GM19240 (cell line): ENCODE results near the gene KRTAP9-6.
"Not testable (repeated sequence)": the region's sequence is repeated elsewhere in the genome, so short reads cannot be mapped to it uniquely, and the experiment has no call there.

ENCODE experiments used
- DNase-seq: peaks from one replicate; pipeline ENCODE4 v3.0.0; 2011; ENCODE audit warnings: low spot score; ENCODE audit not compliant: insufficient read length

Gene KRTAP9-6, protein sequence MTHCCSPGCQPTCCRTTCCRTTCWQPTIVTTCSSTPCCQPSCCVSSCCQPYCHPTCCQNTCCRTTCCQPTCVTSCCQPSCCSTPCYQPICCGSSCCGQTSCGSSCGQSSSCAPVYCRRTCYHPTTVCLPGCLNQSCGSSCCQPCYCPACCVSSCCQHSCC

DNA sequence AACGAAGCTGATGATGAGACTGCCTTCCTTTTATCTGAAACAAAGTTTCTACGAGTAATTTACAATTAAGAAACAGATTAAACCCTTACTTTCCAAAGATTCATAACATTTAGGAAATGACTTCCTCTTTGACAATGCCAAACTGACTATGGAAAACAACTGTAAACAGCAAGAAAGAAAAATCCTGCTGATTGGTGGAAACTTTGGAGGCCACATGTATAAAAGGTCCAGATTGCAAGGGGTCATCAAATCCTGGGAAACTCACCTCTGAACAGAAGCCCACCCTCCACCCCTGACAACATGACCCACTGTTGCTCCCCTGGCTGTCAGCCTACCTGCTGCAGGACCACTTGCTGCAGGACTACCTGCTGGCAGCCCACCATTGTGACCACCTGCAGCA, at the start of gene KRTAP9-6:
Gene KRTAP9-6, plus strand, starts transcription at position 301 of the 400 bp plus-strand sequence. Its CDS starts 0 bp downstream, at position 301.
- DNase-seq, result no peak

DNA sequence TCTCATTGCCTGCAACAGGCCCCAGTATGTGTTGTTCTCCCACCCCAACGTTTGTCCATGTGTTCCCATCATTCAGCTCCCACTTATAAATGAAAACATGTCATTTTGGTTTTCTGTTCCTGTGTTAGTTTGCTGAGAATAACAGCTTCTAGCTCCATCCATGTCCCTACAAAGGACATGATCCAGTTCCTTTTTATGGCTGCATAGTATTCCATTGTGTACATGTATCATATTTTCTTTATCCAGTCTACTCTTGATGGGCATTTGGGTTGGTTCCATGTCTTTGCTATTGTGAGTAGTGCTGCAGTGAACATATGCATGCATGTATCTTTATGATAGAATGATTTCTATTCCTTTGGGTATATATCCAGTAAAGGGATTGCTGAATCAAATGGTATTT, 49.5 kb upstream of the KRTAP9-6 start:
- no peak for DNase-seq

DNA sequence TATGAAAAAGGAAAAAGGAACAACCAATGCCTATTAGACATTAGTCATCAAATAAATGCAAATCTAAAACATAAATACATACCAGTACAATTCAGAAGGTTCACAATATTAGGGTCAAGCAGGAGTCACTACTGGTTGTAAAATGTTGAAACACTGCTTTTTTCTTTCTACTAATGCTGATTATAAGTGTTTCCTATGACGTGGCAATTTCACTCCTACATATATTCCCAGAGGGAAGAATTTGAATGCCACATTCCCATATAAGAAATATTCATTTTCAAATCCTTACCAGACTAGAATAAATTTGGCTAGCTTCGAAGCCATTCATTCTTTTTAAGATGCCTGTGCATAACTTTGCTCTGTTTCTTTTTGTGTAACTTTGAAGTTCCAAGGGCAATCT, 41.4 kb upstream of the KRTAP9-6 start:
- DNase-seq, result no peak

DNA sequence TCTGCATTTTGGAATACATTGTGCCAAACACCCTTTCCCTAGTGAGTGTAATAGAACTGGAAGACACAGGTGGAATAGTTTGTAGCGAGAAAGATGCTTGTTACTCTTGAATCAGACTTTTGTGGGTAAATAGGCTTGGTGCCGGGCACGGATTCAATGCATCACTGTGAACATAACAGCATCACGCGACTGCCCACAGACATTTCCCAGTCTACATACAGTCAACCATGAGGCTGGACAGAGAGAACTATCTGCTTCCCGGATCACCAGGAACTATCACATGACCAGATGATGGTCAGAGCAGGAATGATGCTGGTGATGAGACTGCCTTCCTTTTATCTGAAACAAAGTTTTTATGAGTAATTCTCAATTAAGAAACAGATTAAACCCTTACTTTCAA, 39.1 kb upstream of the KRTAP9-6 start:
- no peak for DNase-seq

DNA sequence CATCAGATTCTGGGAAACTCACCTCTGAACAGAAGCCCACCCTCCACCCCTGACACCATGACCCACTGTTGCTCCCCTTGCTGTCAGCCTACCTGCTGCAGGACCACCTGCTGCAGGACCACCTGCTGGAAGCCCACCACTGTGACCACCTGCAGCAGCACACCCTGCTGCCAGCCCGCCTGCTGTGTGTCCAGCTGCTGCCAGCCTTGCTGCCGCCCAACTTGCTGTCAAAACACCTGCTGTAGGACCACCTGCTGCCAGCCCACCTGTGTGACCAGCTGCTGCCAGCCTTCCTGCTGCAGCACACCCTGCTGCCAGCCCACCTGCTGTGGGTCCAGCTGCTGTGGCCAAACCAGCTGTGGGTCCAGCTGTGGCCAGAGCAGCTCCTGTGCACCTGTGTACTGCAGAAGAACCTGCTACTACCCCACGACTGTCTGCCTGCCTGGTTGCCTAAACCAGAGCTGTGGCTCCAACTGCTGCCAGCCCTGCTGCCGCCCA, 38.5 kb upstream of the KRTAP9-6 start, which contains the start of gene KRTAP9-2:
Gene KRTAP9-2, plus strand, starts transcription at position 51 of the 498 bp plus-strand sequence. Its CDS starts 7 bp downstream, at position 58.
- not testable (repeated sequence) for DNase-seq

DNA sequence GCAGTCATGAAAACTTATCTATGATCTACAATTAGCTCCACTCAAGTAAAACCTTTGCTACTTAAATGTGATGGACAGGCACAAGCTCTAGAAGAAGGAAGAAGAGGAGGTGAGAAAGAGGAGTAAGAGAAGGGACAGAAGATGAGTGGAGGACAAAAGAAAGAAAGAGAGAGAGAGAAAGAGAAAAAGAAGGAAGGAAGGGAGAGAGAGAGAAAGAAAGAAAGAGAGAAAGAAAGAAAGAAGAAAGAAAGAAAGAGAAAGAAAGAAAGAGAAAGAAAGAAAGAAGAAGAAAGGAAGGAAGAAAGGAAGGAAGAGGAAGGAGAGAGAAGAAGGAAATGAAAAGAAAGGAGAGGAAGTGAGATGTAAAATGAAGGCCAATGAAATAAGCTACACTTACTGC, 35.1 kb upstream of the KRTAP9-6 start:
- DNase-seq, result no peak

DNA sequence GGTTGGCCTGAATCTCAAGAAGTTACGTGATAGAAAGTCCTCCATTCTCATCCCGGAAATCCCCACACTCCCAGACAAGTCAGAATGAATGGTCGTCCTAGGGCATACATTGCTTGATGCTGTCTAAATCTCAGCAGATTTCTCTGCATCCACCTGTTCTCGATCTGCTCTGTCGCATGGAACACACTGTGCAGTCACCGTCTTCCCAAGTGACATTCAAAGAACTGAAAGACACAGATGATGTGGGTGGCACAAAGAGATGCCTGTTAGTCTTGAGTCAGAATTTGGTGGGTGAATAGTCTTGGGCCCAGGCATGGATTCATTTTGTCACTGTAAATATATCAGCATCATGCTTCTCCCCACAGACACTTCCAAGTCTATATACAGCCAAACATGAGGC, 33.4 kb upstream of the KRTAP9-6 start:
- DNase-seq, result no peak

DNA sequence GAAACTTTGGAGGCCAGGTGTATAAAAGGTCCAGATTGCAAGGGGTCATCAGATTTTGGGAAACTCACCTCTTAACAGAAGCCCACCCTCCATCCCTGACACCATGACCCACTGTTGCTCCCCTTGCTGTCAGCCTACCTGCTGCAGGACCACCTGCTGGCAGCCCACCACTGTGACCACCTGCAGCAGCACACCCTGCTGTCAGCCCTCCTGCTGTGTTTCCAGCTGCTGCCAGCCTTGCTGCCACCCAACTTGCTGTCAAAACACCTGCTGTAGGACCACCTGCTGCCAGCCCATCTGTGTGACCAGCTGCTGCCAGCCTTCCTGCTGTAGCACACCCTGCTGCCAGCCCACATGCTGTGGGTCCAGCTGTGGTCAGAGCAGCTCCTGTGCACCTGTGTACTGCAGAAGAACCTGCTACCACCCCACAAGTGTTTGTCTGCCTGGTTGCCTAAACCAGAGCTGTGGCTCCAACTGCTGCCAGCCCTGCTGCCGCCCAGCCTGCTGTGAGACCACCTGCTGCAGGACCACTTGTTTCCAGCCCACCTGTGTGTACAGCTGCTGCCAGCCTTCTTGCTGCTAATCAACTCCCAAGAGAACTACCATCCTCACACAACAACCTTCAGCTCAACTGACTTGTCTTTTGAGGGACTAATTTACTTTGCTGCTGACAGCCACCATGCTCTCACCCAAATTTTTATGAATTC, 32.6 kb upstream of the KRTAP9-6 start, which contains the start of gene KRTAP9-3:
Gene KRTAP9-3, plus strand, starts transcription at position 51 of the 707 bp plus-strand sequence. Its CDS starts 53 bp downstream, at position 104.
- not testable (repeated sequence) for DNase-seq

DNA sequence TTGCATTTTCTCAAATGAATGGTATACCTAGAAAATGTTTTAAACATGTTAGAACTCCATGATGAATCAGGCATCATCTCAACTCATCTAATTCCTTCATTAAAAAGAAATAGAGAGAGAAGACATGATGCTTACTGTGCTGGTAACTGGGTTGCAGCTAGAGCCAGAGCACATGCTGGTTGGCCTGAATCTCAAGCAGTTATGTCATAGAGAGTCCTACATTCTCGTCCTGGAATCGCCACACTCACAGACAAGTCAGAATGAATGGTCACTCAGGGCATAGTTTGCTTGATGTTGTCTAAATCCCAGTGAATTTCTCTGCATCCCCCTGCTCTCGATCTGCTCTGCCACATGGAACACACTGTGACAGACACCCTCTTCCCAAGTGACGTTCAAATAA, 28.1 kb upstream of the KRTAP9-6 start:
- not testable (repeated sequence) for DNase-seq

DNA sequence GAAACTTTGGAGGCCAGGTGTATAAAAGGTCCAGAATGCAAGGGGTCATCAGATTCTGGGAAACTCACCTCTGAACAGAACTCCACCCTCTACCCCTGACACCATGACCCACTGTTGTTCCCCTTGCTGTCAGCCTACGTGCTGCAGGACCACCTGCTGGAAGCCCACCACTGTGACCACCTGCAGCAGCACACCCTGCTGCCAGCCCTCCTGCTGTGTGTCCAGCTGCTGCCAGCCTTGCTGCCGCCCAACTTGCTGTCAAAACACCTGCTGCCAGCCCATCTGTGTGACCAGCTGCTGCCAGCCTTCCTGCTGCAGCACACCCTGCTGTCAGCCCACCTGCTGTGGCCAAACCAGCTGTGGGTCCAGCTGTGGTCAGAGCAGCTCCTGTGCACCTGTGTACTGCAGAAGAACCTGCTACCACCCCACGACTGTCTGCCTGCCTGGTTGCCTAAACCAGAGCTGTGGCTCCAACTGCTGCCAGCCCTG, 27.2 kb upstream of the KRTAP9-6 start, which contains the start of gene KRTAP9-8:
Gene KRTAP9-8, plus strand, starts transcription at position 51 of the 489 bp plus-strand sequence. Its CDS starts 53 bp downstream, at position 104.
- not testable (repeated sequence) for DNase-seq

DNA sequence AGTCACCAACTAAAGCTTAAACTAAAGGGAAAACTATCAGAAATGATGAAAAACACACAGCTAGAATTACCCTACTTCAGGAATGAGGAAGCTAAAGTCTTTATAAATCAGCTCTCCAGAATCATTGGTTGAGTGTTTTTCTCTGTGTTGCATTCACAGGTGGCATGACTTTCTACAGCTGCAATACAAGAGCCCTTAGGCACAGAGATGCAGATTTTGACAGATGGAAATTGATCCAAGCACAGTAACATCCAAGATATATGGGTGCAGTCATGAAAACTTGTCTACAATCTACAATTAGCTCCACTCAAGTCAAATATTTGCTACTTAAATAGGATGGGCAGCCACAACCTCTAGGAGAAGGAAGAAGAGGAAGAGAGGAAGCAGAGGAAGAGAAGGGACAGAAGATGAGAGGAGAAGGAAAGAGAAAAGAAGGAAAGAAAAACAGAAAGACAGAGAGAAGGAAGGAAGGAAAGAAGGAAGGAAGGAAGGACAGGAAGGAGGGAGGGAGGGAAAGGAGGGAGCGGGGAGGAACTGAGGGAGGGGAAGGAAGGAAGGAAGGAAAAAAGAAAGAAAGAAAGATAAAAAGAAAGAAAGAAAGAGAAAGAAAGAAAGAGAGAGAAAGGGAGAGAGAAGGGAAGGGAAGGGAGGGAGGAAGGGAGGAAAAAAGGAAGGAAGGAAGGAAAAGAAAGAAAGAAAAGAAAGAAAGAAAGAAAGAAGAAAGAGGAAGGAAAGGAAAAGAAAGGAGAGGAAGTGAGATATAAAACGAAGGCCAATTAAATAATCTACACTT, 18.0 kb upstream of the KRTAP9-6 start:
- DNase-seq, result not testable (repeated sequence)

DNA sequence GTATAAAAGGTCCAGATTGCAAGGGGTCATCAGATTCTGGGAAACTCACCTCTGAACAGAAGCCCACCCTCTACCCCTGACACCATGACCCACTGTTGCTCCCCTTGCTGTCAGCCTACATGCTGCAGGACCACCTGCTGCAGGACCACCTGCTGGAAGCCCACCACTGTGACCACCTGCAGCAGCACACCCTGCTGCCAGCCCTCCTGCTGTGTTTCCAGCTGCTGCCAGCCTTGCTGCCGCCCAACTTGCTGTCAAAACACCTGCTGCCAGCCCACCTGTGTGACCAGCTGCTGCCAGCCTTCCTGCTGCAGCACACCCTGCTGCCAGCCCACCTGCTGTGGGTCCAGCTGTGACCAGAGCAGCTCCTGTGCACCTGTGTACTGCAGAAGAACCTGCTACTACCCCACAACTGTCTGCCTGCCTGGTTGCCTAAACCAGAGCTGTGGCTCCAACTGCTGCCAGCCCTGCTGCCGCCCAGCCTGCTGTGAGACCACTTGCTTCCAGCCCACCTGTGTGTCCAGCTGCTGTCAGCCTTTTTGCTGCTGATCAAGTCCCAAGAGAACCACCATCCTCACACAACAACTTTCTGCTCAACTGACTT, 15.4 kb upstream of the KRTAP9-6 start, which contains the start of gene KRTAP9-4:
Gene KRTAP9-4, plus strand, starts transcription at position 51 of the 604 bp plus-strand sequence. Its CDS starts 34 bp downstream, at position 85.
- not testable (repeated sequence) for DNase-seq

DNA sequence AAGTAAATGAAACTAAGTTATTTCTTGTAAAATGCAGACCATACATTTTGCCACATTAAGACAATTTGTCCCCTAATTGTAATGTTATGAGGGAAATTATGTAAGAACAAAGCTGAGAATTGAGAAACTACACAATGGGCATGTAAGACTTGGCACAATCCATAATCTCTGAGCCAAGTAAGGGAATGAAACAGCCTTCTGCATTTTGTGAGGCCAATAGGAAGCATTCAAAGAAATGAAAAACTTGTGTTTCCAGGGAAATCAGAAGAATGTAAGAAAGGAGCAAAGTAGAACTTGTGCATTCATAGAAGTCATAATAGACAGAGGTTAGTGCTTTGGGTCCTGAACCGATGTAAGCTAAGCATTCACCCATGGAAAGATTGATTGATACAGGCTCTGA, 13.9 kb upstream of the KRTAP9-6 start:
- DNase-seq, result no peak

DNA sequence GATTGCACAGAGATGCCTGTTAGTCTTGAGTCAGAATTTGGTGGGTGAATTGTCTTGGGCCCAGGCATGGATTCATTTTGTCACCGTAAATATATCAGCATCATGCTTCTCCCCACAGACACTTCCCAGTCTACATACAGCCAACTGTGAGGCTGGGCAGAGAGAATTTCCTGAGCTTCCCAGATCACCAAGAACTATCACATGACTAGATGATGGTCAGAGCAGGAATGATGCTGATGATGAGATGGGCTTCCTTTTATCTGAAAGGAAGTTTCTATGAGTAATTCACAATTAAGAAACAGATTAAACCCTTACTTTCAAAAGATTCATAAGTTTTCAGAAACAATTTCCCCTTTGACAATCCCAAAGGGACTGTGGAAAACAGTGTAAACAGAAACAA, 10.3 kb upstream of the KRTAP9-6 start:
- no peak for DNase-seq

DNA sequence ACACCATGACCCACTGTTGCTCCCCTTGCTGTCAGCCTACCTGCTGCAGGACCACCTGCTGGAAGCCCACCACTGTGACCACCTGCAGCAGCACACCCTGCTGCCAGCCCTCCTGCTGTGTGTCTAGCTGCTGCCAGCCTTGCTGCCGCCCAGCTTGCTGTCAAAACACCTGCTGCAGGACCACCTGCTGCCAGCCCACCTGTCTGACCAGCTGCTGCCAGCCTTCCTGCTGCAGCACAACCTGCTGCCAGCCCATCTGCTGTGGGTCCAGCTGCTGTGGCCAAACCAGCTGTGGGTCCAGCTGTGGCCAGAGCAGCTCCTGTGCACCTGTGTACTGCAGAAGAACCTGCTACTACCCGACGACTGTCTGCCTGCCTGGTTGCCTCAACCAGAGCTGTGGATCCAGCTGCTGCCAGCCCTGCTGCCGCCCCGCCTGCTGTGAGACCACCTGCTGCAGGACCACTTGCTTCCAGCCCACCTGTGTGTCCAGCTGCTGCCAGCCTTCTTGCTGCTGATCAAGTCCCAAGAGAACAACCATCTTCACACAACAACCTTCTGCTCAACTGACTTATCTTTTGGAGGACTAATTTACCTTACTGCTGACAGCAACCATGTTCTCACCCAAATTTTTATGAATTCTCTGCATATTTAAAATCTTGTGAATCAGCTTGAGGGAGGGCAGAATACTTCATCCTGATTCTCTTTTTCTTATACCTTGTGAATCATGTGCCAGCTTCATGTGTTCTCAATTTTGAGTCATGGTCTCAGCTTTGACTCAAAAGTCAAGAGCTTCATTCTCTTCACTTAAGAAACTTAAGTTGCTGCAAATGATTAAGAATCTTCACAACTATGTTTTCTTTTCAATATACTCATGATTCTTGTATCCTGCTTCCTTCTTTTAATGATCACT, 9.5 kb upstream of the KRTAP9-6 start, which contains the start of gene KRTAP9-9:
Gene KRTAP9-9, plus strand, starts transcription at position 4 of the 910 bp plus-strand sequence.
- DNase-seq, result not testable (repeated sequence)

DNA sequence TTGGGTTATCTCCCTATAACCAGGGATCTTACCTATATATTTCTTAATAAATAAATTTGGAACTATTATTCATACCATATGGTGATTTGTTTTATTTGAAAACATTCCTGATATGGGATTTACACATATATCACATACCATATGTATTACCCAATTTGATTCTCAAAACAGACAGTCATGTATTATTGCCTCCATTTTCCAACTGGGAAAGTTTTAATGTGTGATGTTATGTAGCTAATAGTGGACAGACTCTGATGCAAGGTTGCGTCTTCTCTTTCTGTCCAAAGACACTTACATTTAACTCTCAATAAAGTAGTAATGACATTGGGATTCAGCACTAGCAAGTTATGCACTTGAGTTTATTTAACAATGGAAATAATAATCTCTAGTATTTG, 8.9 kb upstream of the KRTAP9-6 start:
- no peak for DNase-seq

DNA sequence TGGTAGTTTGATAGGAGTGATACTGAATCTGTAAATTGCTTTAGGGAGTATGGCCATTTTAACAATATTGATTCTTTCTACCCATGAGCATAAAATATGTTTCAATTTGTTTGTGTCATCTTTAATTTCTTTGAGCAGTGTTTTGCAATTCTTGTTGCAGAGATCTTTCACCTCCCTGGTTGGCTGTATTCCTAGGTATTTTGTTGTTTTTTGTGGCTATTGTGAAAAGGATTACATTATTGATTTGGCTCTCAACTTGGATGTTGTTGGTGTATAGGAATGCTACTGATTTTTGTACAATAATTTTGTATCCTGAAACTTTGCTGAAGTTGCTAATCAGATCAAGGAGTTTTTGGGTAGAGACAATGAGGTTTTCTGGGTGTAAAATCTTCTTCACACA, 6.8 kb upstream of the KRTAP9-6 start:
- DNase-seq, result no peak

DNA sequence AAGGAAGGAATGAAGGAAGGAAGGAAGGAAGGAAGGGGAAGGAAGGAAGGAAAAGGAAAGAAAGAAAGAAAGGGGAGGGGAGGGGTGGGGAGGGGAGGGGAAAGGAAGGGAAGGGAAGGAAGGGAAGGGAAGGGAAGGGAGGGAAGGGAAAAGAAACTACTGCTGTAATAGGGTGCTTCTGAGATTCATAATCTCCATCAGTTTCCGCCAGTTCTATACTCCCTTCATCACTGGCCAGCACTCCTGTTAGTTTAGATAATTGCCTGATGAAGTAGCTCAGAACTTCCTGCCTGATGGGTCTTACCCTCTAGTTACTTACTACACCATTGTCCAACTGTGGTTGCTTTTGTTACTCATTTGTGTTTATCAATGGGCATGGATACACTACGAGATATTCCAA, 2.0 kb upstream of the KRTAP9-6 start:
- DNase-seq, result no peak

DNA sequence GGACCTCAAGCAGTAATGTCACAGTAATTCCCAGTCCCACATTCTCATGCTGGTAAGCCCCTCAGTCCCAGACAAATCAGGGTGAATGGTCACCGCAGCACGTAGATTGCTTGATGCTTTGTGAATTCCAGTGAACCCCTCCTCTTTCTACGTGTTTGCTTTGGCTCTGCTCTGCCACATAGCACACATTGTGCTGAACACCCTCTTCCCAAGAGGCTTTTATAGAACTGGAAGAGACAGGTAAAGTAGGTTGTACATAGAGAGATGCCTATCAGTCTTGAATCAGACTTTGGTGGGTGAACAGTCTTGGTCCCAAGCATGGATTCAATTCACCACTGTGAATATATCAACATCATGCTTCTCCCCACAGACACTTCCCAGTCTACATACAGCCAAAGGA, 579 bp upstream of the KRTAP9-6 start:
- no peak for DNase-seq

DNA sequence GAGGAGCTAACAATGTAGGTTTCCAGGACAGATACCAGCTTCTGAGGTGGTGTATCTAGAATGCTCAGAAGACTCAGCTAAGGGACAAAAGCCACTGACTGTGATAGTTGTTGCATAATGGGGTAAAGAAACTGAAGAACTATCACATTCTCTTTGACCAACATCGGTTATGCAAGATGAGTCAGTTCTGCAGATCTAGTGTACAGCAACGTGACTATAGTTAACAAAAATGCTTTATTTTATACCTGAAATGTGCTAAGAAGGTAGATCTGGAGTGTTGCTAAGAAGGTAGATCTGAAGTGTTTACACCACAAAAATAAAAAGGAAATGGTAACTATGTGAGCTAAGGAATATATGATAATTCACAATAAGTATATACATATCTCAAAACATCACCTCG, 2.5 kb downstream of the KRTAP9-6 start:
- DNase-seq, result no peak
